NCI-H446 treated with DMSO at 0.1 percent for 48 hours (cell line): ENCODE measurements around the gene ASIC4.

Source experiments
- DNase-seq: peaks from one replicate; lab custom pipeline; 2025; lab: John Stamatoyannopoulos, UW

ASIC4 gene

DNA sequence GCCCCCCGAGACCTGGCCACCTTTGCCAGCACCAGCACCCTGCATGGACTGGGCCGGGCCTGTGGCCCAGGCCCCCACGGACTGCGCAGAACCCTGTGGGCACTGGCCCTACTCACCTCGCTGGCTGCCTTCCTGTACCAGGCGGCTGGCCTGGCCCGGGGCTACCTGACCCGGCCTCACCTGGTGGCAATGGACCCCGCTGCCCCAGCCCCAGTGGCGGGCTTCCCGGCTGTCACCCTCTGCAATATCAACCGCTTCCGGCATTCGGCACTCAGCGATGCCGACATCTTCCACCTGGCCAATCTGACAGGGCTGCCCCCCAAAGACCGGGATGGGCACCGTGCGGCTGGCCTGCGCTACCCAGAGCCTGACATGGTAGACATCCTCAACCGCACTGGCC is 554 bp downstream of the ASIC4 start:
- DNase-seq = no peak

GRCh38 chr2:219515874-219516629 is 1.8 kb downstream of the ASIC4 start:
- no peak for DNase-seq

DNA sequence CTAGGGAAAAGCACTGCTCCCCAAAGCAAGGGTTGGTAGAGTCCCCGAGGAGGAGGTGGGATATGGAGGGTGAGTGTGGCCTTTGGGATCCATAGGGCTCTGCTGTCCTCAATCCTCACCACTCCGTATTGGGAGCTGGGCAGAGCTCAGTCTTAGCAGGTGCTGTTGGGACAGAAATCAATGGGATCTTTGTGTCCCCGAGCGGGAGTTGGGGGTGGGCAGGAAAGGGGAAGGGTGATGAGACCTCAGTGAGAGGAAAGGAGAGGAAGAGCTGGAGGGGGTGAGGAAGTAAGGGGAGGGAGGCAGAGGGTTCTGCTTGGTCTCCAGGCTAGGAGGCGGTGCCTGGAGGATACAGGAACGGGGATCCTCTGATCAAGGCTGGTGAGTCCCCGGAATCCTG is 2.6 kb downstream of the ASIC4 start:
- no peak for DNase-seq

DNA sequence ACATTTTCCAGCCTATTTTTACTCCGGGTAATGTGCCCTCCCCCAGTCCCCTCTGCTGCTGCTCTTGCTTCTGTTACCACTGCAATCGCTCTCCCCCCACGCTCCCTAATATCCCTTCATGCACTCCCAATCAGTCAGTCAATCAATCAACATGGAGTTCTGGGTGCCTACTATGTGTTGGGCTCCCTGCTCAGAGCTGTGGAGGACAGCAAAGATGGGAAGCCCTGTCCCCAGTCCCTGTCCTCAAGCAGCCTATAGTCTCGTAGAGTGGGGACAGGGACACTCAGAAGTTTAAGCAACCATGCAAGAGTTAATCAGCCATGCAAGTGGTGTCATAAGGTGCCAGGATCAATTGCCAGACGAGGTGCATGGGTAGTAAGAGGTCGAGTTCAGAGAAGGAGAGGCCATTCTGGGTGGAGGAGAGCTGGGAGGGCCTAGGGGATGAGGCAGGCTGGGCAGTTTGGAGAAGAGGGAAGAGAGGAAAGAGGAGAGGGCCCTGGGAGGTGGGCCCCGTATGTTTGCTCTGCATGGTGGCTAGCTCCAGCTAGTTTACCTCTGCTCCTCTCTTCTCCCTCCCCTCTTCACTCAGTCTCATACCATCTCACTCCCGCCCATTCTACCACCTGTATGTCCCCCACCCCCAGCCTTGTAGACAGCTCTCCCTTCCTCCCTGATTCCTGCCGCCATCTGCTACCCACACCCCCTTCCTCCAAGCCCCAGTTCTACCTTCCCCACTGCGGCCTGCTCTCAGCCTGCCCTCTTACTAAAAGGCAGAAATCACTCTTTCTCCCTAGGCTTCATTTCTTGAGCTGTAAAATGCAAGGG is 3.9 kb downstream of the ASIC4 start:
- DNase-seq = no peak

DNA sequence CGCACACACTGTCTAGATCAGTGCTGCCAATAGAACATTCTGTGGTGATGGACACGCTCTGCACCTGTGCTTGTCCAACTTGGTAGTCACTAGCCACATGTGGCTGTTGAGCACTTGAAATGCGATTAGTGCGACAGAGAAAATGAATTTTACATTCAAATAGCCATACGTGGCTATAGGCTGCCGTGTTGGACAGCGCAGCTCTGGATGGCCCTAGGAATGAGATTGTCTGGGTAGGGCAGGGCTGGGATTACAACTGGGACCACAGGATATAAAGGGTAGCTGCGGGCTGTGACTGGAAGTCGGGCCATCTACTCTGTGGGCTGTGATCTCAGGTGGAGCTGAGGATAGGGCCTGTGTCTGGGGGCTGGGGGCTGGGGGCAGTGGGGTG is 5.2 kb downstream of the ASIC4 start:
- DNase-seq = no peak

- no peak for DNase-seq
These were observed 5.8 kb downstream of the ASIC4 start for GRCh38 chr2:219520079-219520478.

GRCh38 chr2:219521066-219521880 is 7.0 kb downstream of the ASIC4 start:
- no peak for DNase-seq

GRCh38 chr2:219522111-219523030 is 8.1 kb downstream of the ASIC4 start:
- no peak for DNase-seq

GRCh38 chr2:219523031-219523671 is 8.9 kb downstream of the ASIC4 start:
- DNase-seq = no peak

- no peak for DNase-seq
These were observed 10.5 kb downstream of the ASIC4 start for GRCh38 chr2:219524817-219525216.

- DNase-seq = no peak
These were observed 11.4 kb downstream of the ASIC4 start for GRCh38 chr2:219525533-219526232.

DNA sequence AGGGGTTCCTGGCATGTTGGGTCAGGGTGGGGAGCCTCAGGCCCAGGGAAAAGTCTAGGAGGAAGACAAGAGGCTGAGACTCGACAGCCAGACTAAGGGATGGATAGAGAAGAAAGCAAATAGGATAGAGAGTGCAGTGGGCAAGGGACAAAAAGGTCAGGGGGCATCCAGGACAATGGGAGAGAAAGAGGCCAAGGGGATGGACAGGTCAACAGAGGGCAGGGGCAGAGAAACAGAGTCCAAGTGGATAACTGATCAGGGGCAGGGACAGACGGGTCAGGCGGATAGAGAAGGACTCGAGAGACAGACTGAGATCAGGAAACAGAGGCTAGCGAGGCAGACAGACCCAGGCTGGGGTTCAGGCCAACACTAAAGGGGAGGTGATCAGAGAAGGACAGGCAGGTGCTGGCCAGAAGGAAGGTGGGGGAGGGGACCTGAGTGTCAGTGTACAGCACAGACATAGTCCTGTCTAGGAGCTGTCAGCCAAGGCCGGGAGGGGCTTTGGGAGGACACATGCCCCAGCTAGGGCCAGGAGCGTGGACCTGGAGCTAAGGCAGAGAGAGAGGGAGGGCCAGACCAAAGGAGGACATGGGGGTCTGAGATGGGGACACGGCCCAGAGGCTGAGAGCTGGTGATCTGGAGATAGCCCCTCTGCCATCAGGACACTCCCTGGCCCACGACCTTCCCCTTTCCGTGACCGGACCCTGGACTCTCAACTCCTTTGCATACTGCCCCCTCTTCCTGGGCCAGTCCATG is 12.2 kb downstream of the ASIC4 start:
- DNase-seq = no peak

DNA sequence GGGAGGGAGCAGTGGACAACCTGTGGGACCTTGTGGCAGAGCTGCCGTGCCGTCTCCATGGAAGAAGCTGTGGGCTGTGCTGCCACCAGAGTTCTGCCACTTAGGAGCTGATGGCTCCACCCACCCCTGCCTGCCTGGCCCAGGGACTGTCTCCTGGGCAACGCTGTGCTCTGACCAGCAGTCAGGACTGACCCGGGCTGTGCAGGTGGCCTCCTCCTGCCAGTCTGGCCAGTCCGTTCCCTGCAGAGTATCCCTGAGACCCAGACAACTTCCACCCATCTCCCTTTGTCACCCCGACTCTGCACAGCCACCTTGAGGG is 12.8 kb downstream of the ASIC4 start:
- no peak for DNase-seq

DNA sequence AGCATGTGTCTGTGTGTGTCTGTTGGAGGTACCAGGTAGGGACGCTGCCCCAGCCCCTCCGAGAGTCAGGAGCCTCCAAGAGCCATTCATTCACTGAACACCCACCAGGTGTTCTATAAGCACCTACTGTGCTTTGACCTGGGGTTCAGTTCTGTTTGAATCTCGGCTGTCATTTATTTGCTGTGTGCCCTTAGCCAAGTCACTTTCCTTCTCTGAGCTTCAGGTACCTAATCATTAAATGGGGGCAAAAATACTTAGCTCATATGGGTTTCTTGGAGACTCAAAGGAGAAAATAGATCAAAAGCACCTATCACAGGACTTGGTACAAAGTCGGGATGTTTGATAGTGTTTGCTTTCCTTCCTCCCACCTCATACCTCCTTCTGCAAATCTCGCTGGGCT is 13.2 kb downstream of the ASIC4 start:
- DNase-seq = no peak

DNA sequence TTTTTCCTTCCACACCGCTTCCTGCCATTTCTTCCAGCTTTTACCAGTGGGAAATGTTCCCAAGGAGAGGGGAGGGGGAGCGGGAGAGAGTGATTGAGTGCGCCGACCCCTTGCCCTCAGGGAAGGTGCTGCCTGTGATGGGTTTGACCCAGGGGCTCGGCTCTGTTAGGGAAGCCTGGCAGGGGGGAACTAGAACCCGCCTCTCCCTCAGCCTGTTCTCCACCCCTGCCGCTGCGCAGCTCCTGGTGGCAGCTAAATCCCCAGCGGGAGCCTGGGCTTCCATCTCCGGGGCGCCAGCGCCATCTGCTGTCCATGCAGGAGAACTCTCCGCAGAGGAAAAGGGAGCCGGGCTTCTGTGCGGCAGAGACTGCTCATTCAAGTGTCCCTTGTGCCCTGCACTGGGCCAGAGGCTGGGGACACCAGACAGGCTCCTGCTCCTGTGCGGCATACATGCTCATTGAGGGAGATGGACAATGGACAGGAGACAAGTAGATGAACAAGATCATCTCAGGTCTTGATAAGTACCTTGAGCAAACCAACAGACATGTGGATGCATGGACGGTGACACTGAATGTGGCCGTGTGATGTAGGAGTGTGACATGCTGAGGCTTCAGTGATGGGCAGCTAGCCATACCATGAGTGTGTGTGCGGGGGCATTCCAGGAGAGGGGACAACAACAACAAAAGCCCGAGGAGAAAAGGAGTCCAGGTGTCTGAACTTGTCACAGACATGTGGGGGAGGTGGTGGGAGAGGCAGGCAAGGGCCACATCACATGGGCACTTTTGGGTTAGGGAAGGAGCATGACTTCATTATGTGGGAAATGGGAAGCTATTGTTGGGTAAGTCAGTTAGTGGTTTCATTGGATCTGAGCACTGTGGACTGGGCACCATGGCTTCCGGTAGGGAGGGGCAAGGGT is 16.0 kb downstream of the ASIC4 start:
- peak; percentile 59 for DNase-seq

DNA sequence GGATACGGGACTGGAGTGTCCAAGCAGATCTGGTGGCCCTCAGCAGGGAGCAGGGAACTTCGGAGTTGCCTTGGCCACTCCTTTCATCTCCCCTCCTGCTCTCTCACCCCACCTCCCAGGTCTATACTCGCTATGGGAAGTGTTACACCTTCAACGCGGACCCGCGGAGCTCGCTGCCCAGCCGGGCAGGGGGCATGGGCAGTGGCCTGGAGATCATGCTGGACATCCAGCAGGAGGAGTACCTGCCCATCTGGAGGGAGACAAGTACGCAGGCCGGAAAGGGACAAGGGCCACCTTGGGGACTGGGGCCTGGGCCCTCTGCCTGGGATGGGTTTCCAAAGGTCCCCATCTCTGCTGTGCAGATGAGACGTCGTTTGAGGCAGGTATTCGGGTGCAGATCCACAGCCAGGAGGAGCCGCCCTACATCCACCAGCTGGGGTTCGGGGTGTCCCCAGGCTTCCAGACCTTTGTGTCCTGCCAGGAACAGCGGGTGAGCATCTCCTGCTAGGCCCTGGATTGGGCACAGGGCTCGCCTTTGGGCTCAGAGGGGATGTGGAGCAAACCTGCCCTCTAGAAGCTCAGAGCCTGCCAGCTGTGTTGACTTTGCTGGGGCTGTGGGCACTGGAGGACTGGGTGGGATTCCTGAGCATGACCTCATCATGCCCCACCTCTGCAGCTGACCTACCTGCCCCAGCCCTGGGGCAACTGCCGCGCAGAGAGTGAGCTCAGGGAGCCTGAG is 17.5 kb downstream of the ASIC4 start:
- DNase-seq = no peak

DNA sequence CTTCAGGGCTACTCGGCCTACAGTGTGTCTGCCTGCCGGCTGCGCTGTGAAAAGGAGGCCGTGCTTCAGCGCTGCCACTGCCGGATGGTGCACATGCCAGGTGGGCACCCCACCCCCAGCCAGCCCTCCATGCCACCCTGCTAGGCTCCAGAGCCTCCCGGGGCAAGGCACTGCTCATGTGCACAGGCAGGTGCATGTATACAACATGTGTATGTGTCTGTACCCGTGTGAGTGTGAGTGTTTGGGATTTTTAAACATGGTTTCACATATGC is 18.0 kb downstream of the ASIC4 start:
- DNase-seq = no peak

DNA sequence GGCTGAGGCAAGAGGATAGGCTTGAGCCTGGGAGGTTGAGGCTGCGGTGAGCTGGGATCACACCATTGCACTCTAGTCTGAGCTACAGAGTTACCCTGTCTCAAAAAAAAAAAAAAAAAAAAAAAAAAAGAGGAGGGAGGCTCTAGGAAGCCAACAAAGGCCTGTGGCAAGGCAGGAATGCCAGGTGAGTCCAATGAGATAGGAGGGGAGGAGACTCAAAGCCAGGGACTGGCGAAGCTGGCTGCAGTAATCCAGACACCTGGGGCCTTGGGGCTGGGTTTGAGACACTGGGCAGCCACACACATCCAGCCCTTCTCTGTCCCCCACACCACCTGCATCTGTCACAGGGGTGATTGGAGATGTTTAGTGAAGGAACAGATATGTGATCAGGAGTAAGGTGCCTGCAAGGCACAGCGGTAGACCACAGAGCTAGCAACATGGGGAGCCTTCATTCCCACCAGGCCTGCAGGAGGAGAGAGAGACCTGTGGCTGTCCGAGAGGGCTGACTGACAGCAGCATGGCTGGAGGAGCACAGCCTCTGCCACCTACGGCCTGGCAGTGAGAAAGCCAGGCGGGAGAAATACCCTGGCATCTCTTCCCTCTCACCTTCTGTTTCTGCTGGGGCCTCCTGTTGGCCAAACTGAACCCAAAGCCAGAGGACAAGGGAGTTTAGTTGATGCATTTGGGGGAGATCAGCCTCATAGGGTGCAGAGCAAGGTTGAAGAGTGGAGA is 19.8 kb downstream of the ASIC4 start:
- DNase-seq = no peak
